Fibroblast of mammary gland (primary cell): ENCODE measurements around the gene SLC33A1.
"Not testable (repeated sequence)": the region's sequence is repeated elsewhere in the genome, so short reads cannot be mapped to it uniquely, and the experiment has no call there.

Experiments
- DNase-seq: peaks from one replicate; pipeline ENCODE4 v3.0.0-alpha.2; 2010; ENCODE audit warnings: low read depth
- H3K4me3 ChIP-seq: 2 replicates; pipeline ENCODE4 v1.5.1; 2011; ENCODE audit warnings: low read depth, mild to moderate bottlenecking, low read length, moderate library complexity; ENCODE audit not compliant: control insufficient read depth
- TF ChIP-seq, protein P1 (sequence below): conservative IDR thresholded peaks from 2 replicates; pipeline ENCODE4 v1.5.1; 2011; ENCODE audit warnings: low read depth, low read length, inconsistent platforms; ENCODE audit not compliant: control insufficient read depth, insufficient read depth

The SLC33A1 gene

DNA sequence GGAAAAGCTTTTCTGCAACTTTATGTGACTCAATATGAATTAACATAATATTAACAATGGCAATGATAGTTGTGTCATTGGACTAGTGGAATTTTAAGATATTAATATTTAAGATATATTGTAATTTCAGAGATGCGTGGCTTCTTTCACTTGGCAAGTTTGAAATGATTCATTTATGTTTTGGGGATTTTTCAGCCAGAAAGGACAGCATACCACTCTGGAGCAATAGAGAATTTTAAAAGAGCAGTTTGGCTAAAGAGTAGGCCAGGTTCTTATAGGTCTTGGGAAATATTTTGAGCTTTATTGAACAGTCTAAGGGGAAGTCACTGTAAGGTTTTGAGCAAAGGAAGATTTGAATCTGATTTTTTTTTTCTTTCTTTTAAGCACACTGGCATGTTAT, 32.7 kb upstream of the SLC33A1 start:
- TF ChIP-seq, protein P1, sequence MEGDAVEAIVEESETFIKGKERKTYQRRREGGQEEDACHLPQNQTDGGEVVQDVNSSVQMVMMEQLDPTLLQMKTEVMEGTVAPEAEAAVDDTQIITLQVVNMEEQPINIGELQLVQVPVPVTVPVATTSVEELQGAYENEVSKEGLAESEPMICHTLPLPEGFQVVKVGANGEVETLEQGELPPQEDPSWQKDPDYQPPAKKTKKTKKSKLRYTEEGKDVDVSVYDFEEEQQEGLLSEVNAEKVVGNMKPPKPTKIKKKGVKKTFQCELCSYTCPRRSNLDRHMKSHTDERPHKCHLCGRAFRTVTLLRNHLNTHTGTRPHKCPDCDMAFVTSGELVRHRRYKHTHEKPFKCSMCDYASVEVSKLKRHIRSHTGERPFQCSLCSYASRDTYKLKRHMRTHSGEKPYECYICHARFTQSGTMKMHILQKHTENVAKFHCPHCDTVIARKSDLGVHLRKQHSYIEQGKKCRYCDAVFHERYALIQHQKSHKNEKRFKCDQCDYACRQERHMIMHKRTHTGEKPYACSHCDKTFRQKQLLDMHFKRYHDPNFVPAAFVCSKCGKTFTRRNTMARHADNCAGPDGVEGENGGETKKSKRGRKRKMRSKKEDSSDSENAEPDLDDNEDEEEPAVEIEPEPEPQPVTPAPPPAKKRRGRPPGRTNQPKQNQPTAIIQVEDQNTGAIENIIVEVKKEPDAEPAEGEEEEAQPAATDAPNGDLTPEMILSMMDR: no peak
- DNase-seq: no peak
- H3K4me3 ChIP-seq: no peak overlapping the region

GRCh38 chr3:155886348-155886747, 32.1 kb upstream of the SLC33A1 start:
- H3K4me3 ChIP-seq, DNase-seq: not testable (repeated sequence)

GRCh38 chr3:155885292-155885691, 31.1 kb upstream of the SLC33A1 start:
- no peak for DNase-seq
- TF ChIP-seq, protein P1: no peak
- no peak overlapping the region for H3K4me3 ChIP-seq

DNA sequence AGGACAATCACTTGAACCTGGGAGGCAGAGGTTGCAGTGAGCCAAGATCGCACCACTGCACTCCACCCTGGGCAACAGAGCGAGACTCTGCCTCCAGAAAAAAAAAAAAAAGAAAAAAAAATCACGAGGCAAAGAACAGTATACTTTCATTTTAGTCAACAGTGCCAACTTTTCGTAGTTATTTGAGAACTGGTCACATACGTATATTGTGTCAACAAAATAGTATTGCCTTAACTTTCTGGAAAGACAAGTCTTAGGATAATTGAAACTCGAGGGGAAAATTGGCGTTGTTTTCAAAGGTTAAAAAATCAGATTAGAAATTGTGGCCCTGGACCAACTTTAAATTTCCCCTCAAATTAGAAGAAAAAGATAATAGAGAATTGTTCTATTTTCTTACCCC, 30.1 kb upstream of the SLC33A1 start:
- TF ChIP-seq, protein P1: no peak
- H3K4me3 ChIP-seq: no peak overlapping the region
- DNase-seq: no peak

- DNase-seq: no peak
- H3K4me3 ChIP-seq: no peak overlapping the region
- TF ChIP-seq, protein P1: no peak
Observed at GRCh38 chr3:155880286-155880685, 26.1 kb upstream of the SLC33A1 start.

DNA sequence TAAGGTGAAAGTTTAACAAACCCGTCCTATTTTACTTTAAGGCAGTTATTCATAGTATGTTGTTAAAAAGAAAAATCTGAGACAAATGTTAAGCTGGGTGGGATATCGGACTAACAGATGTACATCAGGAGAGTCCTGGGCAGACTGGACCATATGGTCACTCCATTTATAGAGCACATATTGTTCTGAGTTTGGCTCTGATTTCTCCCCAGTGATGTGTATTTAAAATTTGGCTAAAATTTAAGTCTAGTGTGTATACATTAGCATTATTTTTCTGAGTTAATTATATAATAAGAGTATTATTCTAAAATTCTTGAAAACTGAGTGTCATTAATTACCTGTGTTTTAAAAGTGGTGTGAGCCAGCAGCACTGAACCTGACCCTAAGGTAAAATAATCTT, 22.3 kb upstream of the SLC33A1 start:
- H3K4me3 ChIP-seq: no peak overlapping the region
- TF ChIP-seq, protein P1: no peak
- no peak for DNase-seq

DNA sequence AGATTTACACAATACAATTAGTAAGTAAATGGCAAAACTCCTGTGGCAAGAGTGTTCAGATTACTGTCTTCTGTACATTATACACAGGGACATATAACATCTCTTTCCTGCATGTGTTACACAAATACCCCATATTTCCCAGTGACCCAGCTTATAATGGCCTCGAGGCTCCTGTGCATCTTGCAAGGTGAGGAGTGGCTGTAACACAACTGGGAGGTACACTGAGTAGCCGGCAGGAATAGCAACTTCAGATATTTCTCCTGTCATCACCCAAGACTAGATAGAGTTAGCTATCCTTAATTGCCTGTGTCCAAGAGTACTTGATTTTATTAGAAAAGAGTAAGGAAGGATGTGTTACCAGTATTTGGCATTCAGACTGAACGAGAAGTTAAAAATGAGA, 21.8 kb upstream of the SLC33A1 start:
- no peak for DNase-seq
- H3K4me3 ChIP-seq: no peak overlapping the region

More for the DNA sequence above, 21.8 kb upstream of the SLC33A1 start:
- TF ChIP-seq, protein P1: no peak
